Measurements from ENCODE around the gene TP53I3.
"Not testable (repeated sequence)": the region's sequence is repeated elsewhere in the genome, so short reads cannot be mapped to it uniquely, and the experiment has no call there.

Gene TP53I3

GRCh38 chr2:24084386-24085199, at the start of gene TP53I3:
TP53I3 (minus strand) TSS chr2:24084834; CDS start chr2:24084326, 508 bp downstream.
- peak; percentile 81 for DNase-seq (ENCODE audit: low spot score)

- DNase-seq (ENCODE audit: low spot score) = no peak
Observed at GRCh38 chr2:24132543-24132942, 47.9 kb upstream of the TP53I3 start.

GRCh38 chr2:24125956-24126355, 41.3 kb upstream of the TP53I3 start:
- no peak for DNase-seq (ENCODE audit: low spot score)

- no peak for DNase-seq (ENCODE audit: low spot score)
Observed at GRCh38 chr2:24123922-24124580, 39.4 kb upstream of the TP53I3 start.

- peak; percentile 85 for DNase-seq (ENCODE audit: low spot score)
Observed at GRCh38 chr2:24123195-24123921, 38.7 kb upstream of the TP53I3 start, which contains the start of the genes FAM228B and PFN4. FAM228B (plus strand) TSS chr2:24123469; CDS start chr2:24124362, 893 bp downstream. PFN4 (minus strand) TSS chr2:24123334; CDS start chr2:24122535, 799 bp downstream.

- DNase-seq (ENCODE audit: low spot score) = peak; percentile 21
Observed at GRCh38 chr2:24122366-24123194, 37.9 kb upstream of the TP53I3 start.

- DNase-seq (ENCODE audit: low spot score) = no peak
Observed at GRCh38 chr2:24121469-24121868, 36.8 kb upstream of the TP53I3 start.

- DNase-seq (ENCODE audit: low spot score) = no peak
Observed at GRCh38 chr2:24121066-24121465, 36.4 kb upstream of the TP53I3 start.

GRCh38 chr2:24117902-24118301, 33.3 kb upstream of the TP53I3 start:
- no peak for DNase-seq (ENCODE audit: low spot score)

GRCh38 chr2:24115057-24115456, 30.4 kb upstream of the TP53I3 start:
- no peak for DNase-seq (ENCODE audit: low spot score)

- no peak for DNase-seq (ENCODE audit: low spot score)
Observed at GRCh38 chr2:24111407-24111901, 26.8 kb upstream of the TP53I3 start.

- no peak for DNase-seq (ENCODE audit: low spot score)
Observed at GRCh38 chr2:24110660-24111303, 26.1 kb upstream of the TP53I3 start.

GRCh38 chr2:24109431-24109830, 24.8 kb upstream of the TP53I3 start:
- DNase-seq (ENCODE audit: low spot score) = not testable (repeated sequence)

GRCh38 chr2:24107336-24107735, 22.7 kb upstream of the TP53I3 start:
- DNase-seq (ENCODE audit: low spot score) = no peak

- no peak for DNase-seq (ENCODE audit: low spot score)
Observed at GRCh38 chr2:24106786-24107185, 22.2 kb upstream of the TP53I3 start.

- no peak for DNase-seq (ENCODE audit: low spot score)
Observed at GRCh38 chr2:24105816-24106215, 21.2 kb upstream of the TP53I3 start.

GRCh38 chr2:24104906-24105305, 20.3 kb upstream of the TP53I3 start:
- no peak for DNase-seq (ENCODE audit: low spot score)

- no peak for DNase-seq (ENCODE audit: low spot score)
Observed at GRCh38 chr2:24104110-24104650, 19.5 kb upstream of the TP53I3 start.

- DNase-seq (ENCODE audit: low spot score) = no peak
Observed at GRCh38 chr2:24102677-24103076, 18.0 kb upstream of the TP53I3 start.

GRCh38 chr2:24101992-24102391, 17.4 kb upstream of the TP53I3 start:
- no peak for DNase-seq (ENCODE audit: low spot score)

- DNase-seq (ENCODE audit: low spot score) = not testable (repeated sequence)
Observed at GRCh38 chr2:24100732-24101131, 16.1 kb upstream of the TP53I3 start.

Measured in NAMALWA (cell line).